A549 (cell line): ENCODE results near the gene STAB2. TPM values are rescaled to one million over a fixed set of nuclear protein-coding genes. Genes with fewer than 3 reads are reported as not detected.
A peak's percentile ranks its signal among the peaks of the same experiment; 100 is the strongest.

ENCODE experiments used
- ATAC-seq, 2 experiments: fragments of 200-7000 bp in 1 of 2; fragments of >200 bp in 1 of 2; cut with Nextera tagmentation in 1 of 2; cut with Tn5 transposase in 1 of 2; 3 replicates each; pipeline versions ENCODE4 v1.8.0 to v1.9.1; 2018 to 2020; ENCODE audit warnings: mild to moderate bottlenecking in 1 of 2, moderate library complexity in 1 of 2
- CTCF ChIA-PET: fragments of 300-600 bp; sonication (Branson Sonifier 250); formaldehyde crosslinking; extraction: SDS; loops from one replicate; lab custom pipeline; 2021; ENCODE audit warnings: antibody characterized with exemption, inconsistent platforms; lab: Yijun Ruan, JAX
- POLR2A ChIA-PET: fragments of 350-600 bp; formaldehyde crosslinking; extraction: SDS; loops from one replicate; lab custom pipeline; 2021; ENCODE audit warnings: antibody characterized with exemption, inconsistent platforms; lab: Yijun Ruan, JAX
- DNase-seq, 2 experiments: peaks; one replicate each; pipeline versions ENCODE4 v3.0.0 to v3.0.0-alpha.2; 2011 to 2016; ENCODE audit warnings: low read depth in 1 of 2, low spot score in 1 of 2
- FAIRE-seq: peaks from 2 replicates; lab custom pipeline; 2011; peaks lifted over from hg19 to GRCh38; lab: Jason Lieb, UNC
- H3K27ac ChIP-seq, 2 experiments: fragments of >200 bp; sonication (Bioruptor Twin); formaldehyde crosslinking; 3 replicates each; pipeline ENCODE4 v1.5.1; 2016 to 2017
- H3K4me1 ChIP-seq: fragments of >200 bp; sonication (Bioruptor Twin); formaldehyde crosslinking; 3 replicates; pipeline ENCODE4 v1.6.1; 2016
- H3K4me2 ChIP-seq: fragments of >200 bp; sonication (Bioruptor Twin); formaldehyde crosslinking; 3 replicates; pipeline ENCODE4 v1.6.1; 2016
- H3K4me3 ChIP-seq: fragments of >200 bp; sonication (Bioruptor Twin); formaldehyde crosslinking; 3 replicates; pipeline ENCODE4 v1.5.1; 2016
- H3K9me3 ChIP-seq: fragments of >200 bp; sonication (Bioruptor Twin); formaldehyde crosslinking; 3 replicates; pipeline ENCODE4 v1.6.1; 2016
- ESRRA ChIP-seq: fragments of 150-350 bp; IDR thresholded peaks from 2 replicates; pipeline ENCODE4 v1.6.1; 2014; ENCODE audit warnings: mild to moderate bottlenecking, low read length, borderline replicate concordance
- FOSB ChIP-seq: fragments of 250-450 bp; sonication (Bioruptor Pico); IDR thresholded peaks from 2 replicates; pipeline ENCODE4 v1.5.0; 2020; ENCODE audit warnings: mild to moderate bottlenecking, moderate library complexity
- FOXS1 ChIP-seq: fragments of 250-450 bp; sonication (Bioruptor Pico); IDR thresholded peaks from 2 replicates; pipeline ENCODE4 v1.5.0; 2020; ENCODE audit warnings: mild to moderate bottlenecking, moderate library complexity
- MAFK ChIP-seq: fragments of 450-650 bp; IDR thresholded peaks from 2 replicates; pipeline ENCODE4 v1.6.1; 2014; ENCODE audit not compliant: partially characterized antibody
- NPAS2 ChIP-seq: fragments of 250-450 bp; sonication (Bioruptor Pico); IDR thresholded peaks from 2 replicates; pipeline ENCODE4 v1.8.0; 2022; ENCODE audit warnings: mild to moderate bottlenecking, moderate library complexity, borderline replicate concordance
- POLR2AphosphoS2 ChIP-seq: conservative IDR thresholded peaks from 2 replicates; pipeline ENCODE4 v1.6.1; 2012; ENCODE audit warnings: low read length, improper control_type of control experiment, inconsistent platforms
- RAD21 ChIP-seq, 2 experiments: fragments of >200 bp in 1 of 2; sonication (Bioruptor Twin) in 1 of 2; formaldehyde crosslinking in 1 of 2; IDR thresholded peaks in 1 of 2; conservative IDR thresholded peaks in 1 of 2; 2 replicates in 1 of 2; 3 replicates in 1 of 2; pipeline ENCODE4 v1.6.1; 2012 to 2018; ENCODE audit warnings: inconsistent platforms in 1 of 2
- SMC3 ChIP-seq: fragments of >200 bp; sonication (Bioruptor Twin); formaldehyde crosslinking; IDR thresholded peaks from 3 replicates; pipeline ENCODE4 v1.6.1; 2018; ENCODE audit warnings: inconsistent platforms
- ZNF302 ChIP-seq: fragments of 250-450 bp; sonication (Bioruptor Pico); IDR thresholded peaks from 2 replicates; pipeline ENCODE4 v1.9.0; 2021; ENCODE audit warnings: inconsistent platforms, mild to moderate bottlenecking, moderate library complexity
- WGBS: methylation state at CpG from one replicate; pipeline ENCODE4 v1.1.6; 2017; ENCODE audit errors: missing lambda C conversion rate; 5-methylcytosine and 5-hydroxymethylcytosine counted together
- polyA plus RNA-seq, 4 experiments: library from polyadenylated mRNA; depleted of rRNA in 3 of 4; stranded (reverse); fragments of >200 nt; fragmentation: RNase III in 1 of 4; extraction: RNeasy Plus Mini Kit Qiagen cat#74134 plus additional on column Dnase treatment in 1 of 4; gene quantifications; 2 replicates in 3 of 4; 3 replicates in 1 of 4; pipeline ENCODE4 v1.2.3, GENCODE V29; 2011 to 2017
- TF ChIP-seq, protein P1 (sequence below): fragments of 200-600 bp; sonication (generic); IDR thresholded peaks from 2 replicates; pipeline ENCODE4 v1.6.1; 2016; ENCODE audit warnings: antibody characterized with exemption, mild to moderate bottlenecking, moderate library complexity
- TF ChIP-seq, protein P2 (sequence below): fragments of >200 bp; sonication (Bioruptor Twin); formaldehyde crosslinking; IDR thresholded peaks from 3 replicates; pipeline ENCODE4 v1.5.1; 2016

STAB2 gene
- polyA plus RNA-seq, 2 of the 4 experiments (the other 2 are of a cell fraction) = not detected

DNA sequence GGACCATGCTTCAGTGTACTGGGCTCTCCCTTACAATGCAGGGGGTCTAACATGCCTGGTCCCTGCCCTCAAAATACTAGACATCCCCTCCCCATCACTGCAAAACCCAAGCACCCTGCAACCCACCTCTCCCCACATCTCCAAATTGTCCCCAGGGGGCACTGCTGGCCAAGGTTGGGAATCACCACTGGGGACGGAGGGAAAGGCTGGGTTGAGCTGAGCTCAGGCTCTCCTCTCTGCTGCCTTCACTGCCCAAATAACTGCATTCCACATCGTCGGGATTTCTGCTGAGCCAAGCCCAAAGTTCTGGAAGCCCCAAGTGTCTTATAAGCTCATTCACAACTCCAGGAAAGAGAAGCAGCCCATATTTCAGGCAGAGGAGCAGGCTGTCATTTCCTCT, 184.4 kb downstream of the STAB2 start:
- FAIRE-seq = no peak
- ChIA-PET CTCF (interaction anchor here (0.6 to 7.7 kb wide), 30 partner anchors 9 to 337 kb away, joined by 3 to 80 read pairs (median 4); partner anchors contain the start of genes HCFC2, HSP90B1 and NT5DC3), POLR2A (no interaction called here)
- Histone ChIP-seq H3K4me1 (0 out of 3 replicates have a peak, but pooled peaks cover 3% of the 10 kb centered on the region), H3K27ac (no peak overlapping the region), H3K4me3 (no peak overlapping the region), H3K9me3 (no peaks in the 10 kb centered on the region), H3K4me2 (no peak overlapping the region)
- peak; percentile 92 to 95 for ATAC-seq
- DNase-seq = peak; percentile 59 to 67
- TF ChIP-seq ZNF302 (CRISPR knock-in tag) (no peak), RAD21 (conservative IDR thresholded peaks at IDR 0.05 in 1 of 2, IDR thresholded peaks at IDR 0.05 in 1 of 2) (peak; percentile 92 to 95), MAFK (peak; percentile 33), SMC3 (peak; percentile 90)
- TF ChIP-seq, protein P1, sequence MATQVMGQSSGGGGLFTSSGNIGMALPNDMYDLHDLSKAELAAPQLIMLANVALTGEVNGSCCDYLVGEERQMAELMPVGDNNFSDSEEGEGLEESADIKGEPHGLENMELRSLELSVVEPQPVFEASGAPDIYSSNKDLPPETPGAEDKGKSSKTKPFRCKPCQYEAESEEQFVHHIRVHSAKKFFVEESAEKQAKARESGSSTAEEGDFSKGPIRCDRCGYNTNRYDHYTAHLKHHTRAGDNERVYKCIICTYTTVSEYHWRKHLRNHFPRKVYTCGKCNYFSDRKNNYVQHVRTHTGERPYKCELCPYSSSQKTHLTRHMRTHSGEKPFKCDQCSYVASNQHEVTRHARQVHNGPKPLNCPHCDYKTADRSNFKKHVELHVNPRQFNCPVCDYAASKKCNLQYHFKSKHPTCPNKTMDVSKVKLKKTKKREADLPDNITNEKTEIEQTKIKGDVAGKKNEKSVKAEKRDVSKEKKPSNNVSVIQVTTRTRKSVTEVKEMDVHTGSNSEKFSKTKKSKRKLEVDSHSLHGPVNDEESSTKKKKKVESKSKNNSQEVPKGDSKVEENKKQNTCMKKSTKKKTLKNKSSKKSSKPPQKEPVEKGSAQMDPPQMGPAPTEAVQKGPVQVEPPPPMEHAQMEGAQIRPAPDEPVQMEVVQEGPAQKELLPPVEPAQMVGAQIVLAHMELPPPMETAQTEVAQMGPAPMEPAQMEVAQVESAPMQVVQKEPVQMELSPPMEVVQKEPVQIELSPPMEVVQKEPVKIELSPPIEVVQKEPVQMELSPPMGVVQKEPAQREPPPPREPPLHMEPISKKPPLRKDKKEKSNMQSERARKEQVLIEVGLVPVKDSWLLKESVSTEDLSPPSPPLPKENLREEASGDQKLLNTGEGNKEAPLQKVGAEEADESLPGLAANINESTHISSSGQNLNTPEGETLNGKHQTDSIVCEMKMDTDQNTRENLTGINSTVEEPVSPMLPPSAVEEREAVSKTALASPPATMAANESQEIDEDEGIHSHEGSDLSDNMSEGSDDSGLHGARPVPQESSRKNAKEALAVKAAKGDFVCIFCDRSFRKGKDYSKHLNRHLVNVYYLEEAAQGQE = no peak
- TF ChIP-seq, protein P2, sequence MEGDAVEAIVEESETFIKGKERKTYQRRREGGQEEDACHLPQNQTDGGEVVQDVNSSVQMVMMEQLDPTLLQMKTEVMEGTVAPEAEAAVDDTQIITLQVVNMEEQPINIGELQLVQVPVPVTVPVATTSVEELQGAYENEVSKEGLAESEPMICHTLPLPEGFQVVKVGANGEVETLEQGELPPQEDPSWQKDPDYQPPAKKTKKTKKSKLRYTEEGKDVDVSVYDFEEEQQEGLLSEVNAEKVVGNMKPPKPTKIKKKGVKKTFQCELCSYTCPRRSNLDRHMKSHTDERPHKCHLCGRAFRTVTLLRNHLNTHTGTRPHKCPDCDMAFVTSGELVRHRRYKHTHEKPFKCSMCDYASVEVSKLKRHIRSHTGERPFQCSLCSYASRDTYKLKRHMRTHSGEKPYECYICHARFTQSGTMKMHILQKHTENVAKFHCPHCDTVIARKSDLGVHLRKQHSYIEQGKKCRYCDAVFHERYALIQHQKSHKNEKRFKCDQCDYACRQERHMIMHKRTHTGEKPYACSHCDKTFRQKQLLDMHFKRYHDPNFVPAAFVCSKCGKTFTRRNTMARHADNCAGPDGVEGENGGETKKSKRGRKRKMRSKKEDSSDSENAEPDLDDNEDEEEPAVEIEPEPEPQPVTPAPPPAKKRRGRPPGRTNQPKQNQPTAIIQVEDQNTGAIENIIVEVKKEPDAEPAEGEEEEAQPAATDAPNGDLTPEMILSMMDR = peak; percentile 67
- WGBS = 25% methylated on average over 3 of the region's 3 CpGs

DNA sequence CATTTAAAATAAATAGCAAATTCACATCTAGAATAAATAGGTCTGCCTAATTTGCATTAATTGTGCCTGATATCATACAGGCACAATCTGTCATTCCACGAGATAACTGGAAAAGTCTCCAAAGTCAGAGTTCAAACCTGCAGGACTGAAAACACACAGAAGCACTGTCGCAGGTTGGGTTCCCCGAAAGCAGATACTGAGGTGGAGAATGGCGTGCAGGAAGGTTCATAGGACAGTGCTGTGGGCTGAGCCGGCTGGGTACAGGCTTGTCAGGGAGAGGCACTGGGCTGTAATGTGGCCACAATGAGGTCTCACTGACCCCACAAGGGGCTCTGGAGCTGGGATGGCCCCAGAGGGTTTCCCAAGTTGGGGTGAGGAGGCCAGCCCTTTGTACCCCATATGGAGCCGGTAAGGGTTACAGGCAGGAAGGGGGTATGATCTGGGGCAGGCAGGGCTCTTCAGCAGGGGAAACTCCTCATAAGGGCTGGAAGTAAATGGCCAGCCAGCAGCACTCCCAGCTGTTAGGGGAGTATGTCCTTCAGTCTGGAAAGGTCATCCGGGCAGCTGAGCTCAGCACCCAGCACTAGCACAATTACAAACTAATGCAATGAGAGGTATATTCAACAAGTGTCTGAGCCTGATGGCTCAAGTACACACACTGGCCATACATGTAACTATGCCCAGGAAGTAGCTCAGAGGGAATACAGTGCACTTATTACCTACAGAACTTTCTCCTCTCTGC, 185.5 kb downstream of the STAB2 start:
- no peak for DNase-seq
- Histone ChIP-seq H3K4me2 (no peak overlapping the region), H3K4me3 (no peak overlapping the region), H3K4me1 (0 out of 3 replicates have a peak, but pooled peaks cover 3% of the 10 kb centered on the region), H3K27ac (peak overlapping the region in 1 of 2 experiments; percentile 25; a peak in 1 of 6 replicates), H3K9me3 (no peaks in the 10 kb centered on the region)
- FAIRE-seq = no peak
- TF ChIP-seq POLR2AphosphoS2 (no peak), ESRRA (no peak), FOXS1 (no peak), SMC3 (no peak), NPAS2 (CRISPR knock-in tag) (no peak)
- POLR2A ChIA-PET = interaction anchor here (0.6 kb wide), 1 partner anchor 69 kb away, joined by 3 read pairs; the partner anchor contains the start of gene NT5DC3
- CTCF ChIA-PET = interaction anchor here (0.9 to 7.7 kb wide), 13 partner anchors 8 to 180 kb away, joined by 3 to 80 read pairs (median 5); no protein-coding TSS in a partner anchor
- WGBS = 81% methylated on average over 6 of the region's 7 CpGs
- ATAC-seq = peak in 1 of 2 experiments; percentile 5; a peak in 2 of 6 replicates

DNA sequence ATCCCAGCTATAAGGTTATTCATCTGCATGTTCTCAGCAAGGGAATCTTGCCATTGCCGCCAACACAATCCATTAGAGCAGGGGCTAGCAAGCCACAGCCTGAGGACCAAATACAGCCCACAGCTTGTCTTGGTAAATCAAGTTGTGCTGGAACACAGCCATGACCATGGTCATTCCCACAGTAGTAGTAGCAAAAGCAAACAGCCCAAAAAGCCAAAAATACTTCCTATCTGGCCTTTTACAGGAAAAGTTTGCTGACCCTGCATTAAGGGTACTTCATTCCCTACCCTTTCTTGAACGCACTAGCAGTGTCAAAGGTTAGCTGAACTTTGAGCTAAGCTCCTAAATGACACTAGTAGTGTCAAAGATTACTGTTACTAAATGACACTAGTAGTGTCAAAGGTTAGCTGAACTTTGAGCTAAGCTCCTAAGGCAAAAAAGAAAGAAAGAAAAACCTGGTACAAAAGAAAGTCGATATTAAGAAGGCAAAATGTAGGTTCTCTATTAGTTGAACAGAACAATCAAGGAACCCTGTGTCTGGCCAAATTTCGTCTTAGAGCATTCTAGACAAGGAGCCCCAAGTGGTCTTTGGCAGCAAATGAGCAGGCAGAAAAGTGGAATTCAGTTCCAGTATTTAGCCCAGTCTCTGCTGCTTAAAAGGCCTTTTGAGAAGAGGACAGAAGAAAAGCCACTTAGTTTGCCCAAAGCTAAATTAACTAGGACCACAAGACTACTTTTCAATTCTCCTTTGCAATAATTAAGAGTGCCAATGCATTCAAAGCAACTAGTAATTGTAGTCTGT, 186.2 kb downstream of the STAB2 start:
- H3K4me3 ChIP-seq = no peak overlapping the region
- WGBS = 61% methylated on average over 4 of the region's 4 CpGs
- ATAC-seq = no peak
- no peak overlapping the region for H3K27ac ChIP-seq
- CTCF ChIA-PET = interaction anchor here (0.9 to 7.7 kb wide), 8 partner anchors 9 to 146 kb away, joined by 3 to 80 read pairs (median 4); no protein-coding TSS in a partner anchor
- POLR2A ChIA-PET = interaction anchor here (0.6 kb wide), 1 partner anchor 68 kb away, joined by 3 read pairs; the partner anchor contains the start of gene NT5DC3
- no peak for FAIRE-seq
- TF ChIP-seq FOSB (no peak), MAFK (peak; percentile 54)
- TF ChIP-seq, all 56 proteins: peak for 1
- Histone ChIP-seq H3K4me2 (no peak overlapping the region), H3K4me1 (0 out of 3 replicates have a peak, but pooled peaks cover 3% of the 10 kb centered on the region), H3K9me3 (no peaks in the 10 kb centered on the region)
- DNase-seq = no peak
